ENCODE results near the gene SLC26A5. TPM values are rescaled to one million over a fixed set of nuclear protein-coding genes. Genes with fewer than 3 reads are reported as not detected.

SLC26A5 gene
- total and polyA plus RNA-seq, 2 experiments from 2014 or later, result 0.30 TPM; not detected in 1

GRCh38 chr7:103380395-103381191 is 65.4 kb downstream of the SLC26A5 start:
- Histone ChIP-seq H2AFZ (no peak overlapping the region), H3K27me3 (no peaks in the 10 kb centered on the region), H3K9me3 (ENCODE audit: low read depth) (no peaks in the 10 kb centered on the region), H3K9me2 (replicated peaks; ENCODE audit: insufficient read depth) (no peaks in the 10 kb centered on the region), H3K4me1 (ENCODE audit: insufficient read depth) (no peaks in the 10 kb centered on the region), H3K79me2 (no peaks in the 10 kb centered on the region), H3K27ac (no peak overlapping the region), H4K20me1 (ENCODE audit: insufficient read depth, poor library complexity, severe bottlenecking) (no peaks in the 10 kb centered on the region), H3K36me3 (replicated peaks; ENCODE audit: insufficient read depth, low read depth) (no peaks in the 10 kb centered on the region), H3K4me2 (no peak overlapping the region), H3K4me3 (no peak overlapping the region)
- no peak for TF ChIP-seq EZH2 (IDR thresholded peaks at IDR 0.05; ENCODE audit: borderline replicate concordance)
- DNase-seq (ENCODE audit: low spot score), result peak; percentile 24
- WGBS (ENCODE audit: low lambda C conversion rate, missing lambda C conversion rate), result 73% methylated on average over 5 of the region's 5 CpGs

- Histone ChIP-seq H2AFZ (no peak overlapping the region), H3K9me3 (ENCODE audit: low read depth) (no peaks in the 10 kb centered on the region), H3K9me2 (replicated peaks; ENCODE audit: insufficient read depth) (no peaks in the 10 kb centered on the region), H3K27me3 (no peaks in the 10 kb centered on the region), H3K4me1 (ENCODE audit: insufficient read depth) (no peaks in the 10 kb centered on the region), H3K79me2 (no peaks in the 10 kb centered on the region), H3K27ac (no peak overlapping the region), H3K4me2 (no peak overlapping the region), H3K36me3 (replicated peaks; ENCODE audit: insufficient read depth, low read depth) (no peaks in the 10 kb centered on the region), H3K4me3 (no peak overlapping the region), H4K20me1 (ENCODE audit: insufficient read depth, poor library complexity, severe bottlenecking) (no peaks in the 10 kb centered on the region)
- DNase-seq (ENCODE audit: low spot score), result no peak
- 78% methylated on average over 3 of the region's 3 CpGs for WGBS (ENCODE audit: low lambda C conversion rate, missing lambda C conversion rate)
- no peak for TF ChIP-seq CTCF (IDR thresholded peaks at IDR 0.05; ENCODE audit: poor library complexity)
- TF ChIP-seq EZH2phosphoT487 (IDR thresholded peaks at IDR 0.05; ENCODE audit: low read depth, severe bottlenecking, unreplicated experiment), result no peak
- no peak for TF ChIP-seq EZH2 (IDR thresholded peaks at IDR 0.05; ENCODE audit: borderline replicate concordance)
These were observed 66.6 kb downstream of the SLC26A5 start for GRCh38 chr7:103379270-103379975.

GRCh38 chr7:103373866-103374643 is 72.0 kb downstream of the SLC26A5 start:
- DNase-seq (ENCODE audit: low spot score), result no peak
- Histone ChIP-seq H3K79me2 (no peaks in the 10 kb centered on the region), H3K4me1 (ENCODE audit: insufficient read depth) (no peaks in the 10 kb centered on the region), H2AFZ (no peak overlapping the region), H3K4me2 (no peak overlapping the region), H3K4me3 (no peak overlapping the region), H3K9me2 (replicated peaks; ENCODE audit: insufficient read depth) (no peaks in the 10 kb centered on the region), H3K9me3 (ENCODE audit: low read depth) (no peaks in the 10 kb centered on the region), H3K27me3 (no peaks in the 10 kb centered on the region), H4K20me1 (ENCODE audit: insufficient read depth, poor library complexity, severe bottlenecking) (no peaks in the 10 kb centered on the region), H3K36me3 (replicated peaks; ENCODE audit: insufficient read depth, low read depth) (peaks cover 4% of the 10 kb centered on the region), H3K27ac (no peak overlapping the region)
- WGBS (ENCODE audit: low lambda C conversion rate, missing lambda C conversion rate), result 67% methylated on average over 6 of the region's 6 CpGs
- TF ChIP-seq CTCF (IDR thresholded peaks at IDR 0.05; ENCODE audit: poor library complexity) (no peak), EZH2 (IDR thresholded peaks at IDR 0.05; ENCODE audit: borderline replicate concordance) (no peak), EZH2phosphoT487 (IDR thresholded peaks at IDR 0.05; ENCODE audit: low read depth, severe bottlenecking, unreplicated experiment) (no peak)
